Measurements from ENCODE around the gene WDR86.

The WDR86 gene

GRCh38 chr7:151389768-151390597, 19.9 kb downstream of the WDR86 start:
- H3K36me3 ChIP-seq (ENCODE audit: control insufficient read depth, insufficient read depth, low read length): no peaks in the 10 kb centered on the region
- H3K9me3 ChIP-seq (ENCODE audit: control insufficient read depth, low read length): no peaks in the 10 kb centered on the region
- no peaks in the 10 kb centered on the region for H3K4me1 ChIP-seq (ENCODE audit: control insufficient read depth, insufficient read depth, low read length)
- no peak overlapping the region for H3K9ac ChIP-seq (ENCODE audit: low read length)
- H3K4me3 ChIP-seq (ENCODE audit: low read length): no peak overlapping the region
- H3K27me3 ChIP-seq (ENCODE audit: control insufficient read depth, insufficient read depth, low read length): peaks cover 7% of the 10 kb centered on the region

- Histone ChIP-seq H3K9ac (ENCODE audit: low read length) (no peak overlapping the region), H3K27me3 (ENCODE audit: control insufficient read depth, insufficient read depth, low read length) (no peaks in the 10 kb centered on the region), H3K9me3 (ENCODE audit: control insufficient read depth, low read length) (no peaks in the 10 kb centered on the region), H3K4me1 (ENCODE audit: control insufficient read depth, insufficient read depth, low read length) (no peaks in the 10 kb centered on the region), H3K36me3 (ENCODE audit: control insufficient read depth, insufficient read depth, low read length) (no peaks in the 10 kb centered on the region), H3K4me3 (ENCODE audit: low read length) (no peak overlapping the region)
These were observed 20.6 kb downstream of the WDR86 start for GRCh38 chr7:151389096-151389767.

GRCh38 chr7:151388430-151388829, 21.4 kb downstream of the WDR86 start:
- no peak overlapping the region for H3K4me3 ChIP-seq (ENCODE audit: low read length)
- no peaks in the 10 kb centered on the region for H3K27me3 ChIP-seq (ENCODE audit: control insufficient read depth, insufficient read depth, low read length)
- H3K9ac ChIP-seq (ENCODE audit: low read length): no peak overlapping the region
- H3K36me3 ChIP-seq (ENCODE audit: control insufficient read depth, insufficient read depth, low read length): no peaks in the 10 kb centered on the region
- H3K4me1 ChIP-seq (ENCODE audit: control insufficient read depth, insufficient read depth, low read length): no peaks in the 10 kb centered on the region
- H3K9me3 ChIP-seq (ENCODE audit: control insufficient read depth, low read length): no peaks in the 10 kb centered on the region

- H3K9me3 ChIP-seq (ENCODE audit: control insufficient read depth, low read length): no peaks in the 10 kb centered on the region
- no peaks in the 10 kb centered on the region for H3K36me3 ChIP-seq (ENCODE audit: control insufficient read depth, insufficient read depth, low read length)
- H3K4me3 ChIP-seq (ENCODE audit: low read length): no peak overlapping the region
- no peak overlapping the region for H3K9ac ChIP-seq (ENCODE audit: low read length)
- H3K4me1 ChIP-seq (ENCODE audit: control insufficient read depth, insufficient read depth, low read length): no peaks in the 10 kb centered on the region
- no peaks in the 10 kb centered on the region for H3K27me3 ChIP-seq (ENCODE audit: control insufficient read depth, insufficient read depth, low read length)
These were observed 21.9 kb downstream of the WDR86 start for GRCh38 chr7:151388007-151388297.

- Histone ChIP-seq H3K4me1 (ENCODE audit: control insufficient read depth, insufficient read depth, low read length) (no peaks in the 10 kb centered on the region), H3K36me3 (ENCODE audit: control insufficient read depth, insufficient read depth, low read length) (no peaks in the 10 kb centered on the region), H3K27me3 (ENCODE audit: control insufficient read depth, insufficient read depth, low read length) (peaks cover 4% of the 10 kb centered on the region), H3K9ac (ENCODE audit: low read length) (no peak overlapping the region), H3K4me3 (ENCODE audit: low read length) (no peak overlapping the region), H3K9me3 (ENCODE audit: control insufficient read depth, low read length) (no peaks in the 10 kb centered on the region)
These were observed 22.5 kb downstream of the WDR86 start for GRCh38 chr7:151387161-151388006.

GRCh38 chr7:151386301-151387160, 23.3 kb downstream of the WDR86 start:
- Histone ChIP-seq H3K4me3 (ENCODE audit: low read length) (no peak overlapping the region), H3K4me1 (ENCODE audit: control insufficient read depth, insufficient read depth, low read length) (no peaks in the 10 kb centered on the region), H3K9ac (ENCODE audit: low read length) (no peak overlapping the region), H3K27me3 (ENCODE audit: control insufficient read depth, insufficient read depth, low read length) (peaks cover 13% of the 10 kb centered on the region), H3K9me3 (ENCODE audit: control insufficient read depth, low read length) (no peaks in the 10 kb centered on the region), H3K36me3 (ENCODE audit: control insufficient read depth, insufficient read depth, low read length) (no peaks in the 10 kb centered on the region)

GRCh38 chr7:151385626-151386300, 24.1 kb downstream of the WDR86 start:
- H3K9me3 ChIP-seq (ENCODE audit: control insufficient read depth, low read length): no peaks in the 10 kb centered on the region
- H3K9ac ChIP-seq (ENCODE audit: low read length): no peak overlapping the region
- no peaks in the 10 kb centered on the region for H3K36me3 ChIP-seq (ENCODE audit: control insufficient read depth, insufficient read depth, low read length)
- no peak overlapping the region for H3K4me3 ChIP-seq (ENCODE audit: low read length)
- H3K4me1 ChIP-seq (ENCODE audit: control insufficient read depth, insufficient read depth, low read length): no peaks in the 10 kb centered on the region
- peaks cover 21% of the 10 kb centered on the region for H3K27me3 ChIP-seq (ENCODE audit: control insufficient read depth, insufficient read depth, low read length)

GRCh38 chr7:151384776-151385625, 24.8 kb downstream of the WDR86 start:
- Histone ChIP-seq H3K9me3 (ENCODE audit: control insufficient read depth, low read length) (no peaks in the 10 kb centered on the region), H3K27me3 (ENCODE audit: control insufficient read depth, insufficient read depth, low read length) (peaks cover 23% of the 10 kb centered on the region), H3K4me1 (ENCODE audit: control insufficient read depth, insufficient read depth, low read length) (no peaks in the 10 kb centered on the region), H3K9ac (ENCODE audit: low read length) (no peak overlapping the region), H3K4me3 (ENCODE audit: low read length) (no peak overlapping the region), H3K36me3 (ENCODE audit: control insufficient read depth, insufficient read depth, low read length) (no peaks in the 10 kb centered on the region)

GRCh38 chr7:151384352-151384697, 25.5 kb downstream of the WDR86 start:
- Histone ChIP-seq H3K36me3 (ENCODE audit: control insufficient read depth, insufficient read depth, low read length) (no peaks in the 10 kb centered on the region), H3K4me1 (ENCODE audit: control insufficient read depth, insufficient read depth, low read length) (no peaks in the 10 kb centered on the region), H3K9ac (ENCODE audit: low read length) (no peak overlapping the region), H3K27me3 (ENCODE audit: control insufficient read depth, insufficient read depth, low read length) (peaks cover 23% of the 10 kb centered on the region), H3K9me3 (ENCODE audit: control insufficient read depth, low read length) (no peaks in the 10 kb centered on the region), H3K4me3 (ENCODE audit: low read length) (no peak overlapping the region)

GRCh38 chr7:151383638-151384351, 26.0 kb downstream of the WDR86 start:
- Histone ChIP-seq H3K4me3 (ENCODE audit: low read length) (no peak overlapping the region), H3K36me3 (ENCODE audit: control insufficient read depth, insufficient read depth, low read length) (no peaks in the 10 kb centered on the region)

More at GRCh38 chr7:151383638-151384351, 26.0 kb downstream of the WDR86 start:
- H3K27me3 ChIP-seq (ENCODE audit: control insufficient read depth, insufficient read depth, low read length): peaks cover 23% of the 10 kb centered on the region
- H3K4me1 ChIP-seq (ENCODE audit: control insufficient read depth, insufficient read depth, low read length): no peaks in the 10 kb centered on the region
- no peak overlapping the region for H3K9ac ChIP-seq (ENCODE audit: low read length)
- H3K9me3 ChIP-seq (ENCODE audit: control insufficient read depth, low read length): no peaks in the 10 kb centered on the region
